HG02870 (cell line): Measurements from ENCODE around the gene ANKRD10.

Experiments used
- ATAC-seq: cut with Tn5 transposase; IDR thresholded peaks from one replicate; pipeline ENCODE4 v1.9.1; 2021; ENCODE audit warnings: mild to moderate bottlenecking, moderate library complexity; ENCODE audit not compliant: unreplicated experiment

Gene ANKRD10

GRCh38 chr13:110944968-110945927 lies 30.4 kb upstream of the ANKRD10 start:
- no peak for ATAC-seq

DNA sequence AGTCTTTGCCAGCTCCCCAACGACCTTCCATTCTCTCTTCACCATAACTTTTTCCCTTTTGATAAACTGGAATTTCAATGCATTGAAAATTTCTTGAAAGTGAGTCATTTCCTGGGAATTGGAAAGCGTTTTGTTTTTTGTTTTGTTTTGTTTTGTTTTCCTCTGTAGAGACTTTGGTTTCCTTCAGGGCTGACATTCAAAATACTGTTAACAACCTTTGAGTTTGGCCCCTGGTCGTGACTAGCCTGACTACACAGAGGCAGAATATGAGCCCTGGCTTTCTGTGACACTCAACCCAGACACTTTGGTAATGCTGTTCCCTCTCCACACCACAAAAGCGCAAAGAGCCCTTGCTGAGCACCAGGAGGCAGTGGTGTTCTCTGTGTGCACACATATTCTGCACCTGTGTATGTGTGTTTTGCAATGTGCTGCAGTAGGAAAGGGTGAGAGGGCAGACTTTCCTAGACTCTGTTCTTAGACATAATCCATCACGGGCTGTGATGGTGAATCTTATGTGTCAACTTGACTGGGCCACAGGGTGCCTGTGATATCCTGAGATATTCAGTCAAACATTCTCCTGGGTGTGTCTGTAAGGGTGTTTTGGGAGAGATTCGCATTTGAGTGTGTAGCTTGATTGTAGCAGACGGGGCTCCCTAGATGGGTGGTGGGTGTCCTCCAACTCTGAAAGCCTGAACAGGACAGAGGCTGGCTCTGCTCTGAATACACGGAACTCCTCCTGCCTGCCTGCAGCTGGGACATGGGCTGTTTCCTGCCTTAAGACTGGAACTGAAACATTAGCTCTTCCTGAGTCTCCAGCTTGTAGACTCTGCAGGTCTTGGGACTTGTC lies 29.5 kb upstream of the ANKRD10 start:
- peak; percentile 58 for ATAC-seq

DNA sequence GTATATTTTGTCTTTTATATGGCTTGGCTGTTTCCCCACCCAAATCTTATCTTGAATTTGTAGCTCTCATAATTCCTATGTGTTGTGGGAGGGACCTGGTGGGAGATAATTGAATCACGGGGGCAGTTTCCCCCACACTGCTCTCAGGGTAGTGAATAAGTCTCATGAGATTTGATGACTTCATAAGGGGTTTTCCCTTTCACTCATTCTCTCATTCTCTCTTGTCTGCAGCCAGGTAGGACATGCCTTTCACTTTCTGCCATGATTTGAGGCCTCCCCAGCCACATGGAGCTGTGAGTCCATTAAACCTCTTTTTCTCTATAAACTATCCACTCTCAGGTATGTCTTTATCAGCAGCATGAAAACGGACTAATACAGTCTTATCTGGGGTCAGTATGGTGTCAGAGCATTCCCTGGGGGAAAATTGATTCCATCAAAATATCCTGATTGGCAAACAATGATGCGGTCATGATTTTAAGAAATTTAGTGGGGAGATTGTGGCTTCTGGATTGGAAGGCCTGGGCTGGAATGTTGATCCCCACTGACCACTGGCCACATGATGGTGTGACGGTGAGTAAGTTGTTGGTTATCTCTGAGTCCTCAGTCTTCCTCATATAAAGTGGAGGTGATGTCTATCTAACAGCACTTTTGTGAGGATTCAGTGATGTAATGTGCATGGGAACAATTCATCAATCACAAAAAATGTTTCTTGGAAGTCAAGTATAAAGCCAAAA lies 27.5 kb upstream of the ANKRD10 start:
- ATAC-seq, result peak; percentile 76

- ATAC-seq, result no peak
These were observed 24.0 kb upstream of the ANKRD10 start for GRCh38 chr13:110938662-110939421.

DNA sequence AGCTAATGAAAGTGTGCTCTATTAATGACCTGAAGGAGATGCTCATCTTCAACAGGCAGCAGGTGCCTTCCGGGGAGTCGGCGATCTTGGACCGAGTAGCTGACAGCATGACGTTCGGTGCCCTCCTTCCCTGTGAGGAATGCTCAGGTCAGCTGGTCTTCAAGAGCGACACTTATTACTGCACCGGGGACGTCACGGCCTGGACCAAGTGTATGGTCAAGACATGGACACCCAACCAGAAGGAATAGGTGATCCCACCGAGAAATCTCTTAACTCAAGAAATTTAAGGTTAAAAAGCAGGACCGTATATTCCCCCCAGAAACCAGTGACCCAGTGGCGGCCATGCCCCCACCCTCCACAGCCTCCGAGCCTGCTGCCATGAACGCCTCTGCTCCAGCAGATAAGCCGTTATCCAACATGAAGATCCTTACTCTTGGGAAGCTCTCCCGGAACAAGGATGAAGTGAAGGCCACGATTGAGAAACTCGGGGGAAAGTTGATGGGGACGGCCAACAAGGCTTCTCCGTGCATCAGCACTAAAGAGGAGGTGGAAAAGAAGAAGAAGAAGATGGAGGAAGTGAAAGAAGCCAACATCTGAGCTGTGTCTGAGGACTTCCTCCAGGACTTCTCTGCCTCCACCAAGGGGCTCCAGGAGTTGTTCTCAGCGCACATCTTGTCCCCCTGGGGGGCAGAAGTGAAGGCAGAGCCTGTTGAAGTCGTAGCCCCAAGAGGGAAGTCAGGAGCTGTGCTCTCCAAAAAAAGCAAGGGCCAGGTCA lies 22.8 kb upstream of the ANKRD10 start:
- no peak for ATAC-seq

- no peak for ATAC-seq
These were observed 21.6 kb upstream of the ANKRD10 start for GRCh38 chr13:110936519-110936918.

DNA sequence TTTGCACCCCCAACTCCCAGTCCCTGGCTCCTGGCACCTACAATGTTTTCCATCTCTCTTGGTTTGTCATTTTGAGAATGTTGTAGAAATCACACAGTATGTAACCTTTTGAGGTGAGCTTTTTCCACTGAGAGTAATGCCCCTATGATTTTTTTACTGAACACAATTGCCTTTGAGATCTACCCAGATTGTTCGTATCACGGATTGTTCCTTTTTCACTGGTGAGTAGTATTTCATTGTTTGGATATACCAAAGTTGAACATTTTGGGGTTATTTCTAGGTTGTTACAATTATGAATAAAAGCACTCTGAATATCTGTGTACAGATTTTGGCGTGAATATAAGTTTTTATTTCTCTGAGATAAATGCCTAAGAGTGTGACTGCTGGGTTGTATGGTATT lies 17.7 kb upstream of the ANKRD10 start:
- no peak for ATAC-seq

DNA sequence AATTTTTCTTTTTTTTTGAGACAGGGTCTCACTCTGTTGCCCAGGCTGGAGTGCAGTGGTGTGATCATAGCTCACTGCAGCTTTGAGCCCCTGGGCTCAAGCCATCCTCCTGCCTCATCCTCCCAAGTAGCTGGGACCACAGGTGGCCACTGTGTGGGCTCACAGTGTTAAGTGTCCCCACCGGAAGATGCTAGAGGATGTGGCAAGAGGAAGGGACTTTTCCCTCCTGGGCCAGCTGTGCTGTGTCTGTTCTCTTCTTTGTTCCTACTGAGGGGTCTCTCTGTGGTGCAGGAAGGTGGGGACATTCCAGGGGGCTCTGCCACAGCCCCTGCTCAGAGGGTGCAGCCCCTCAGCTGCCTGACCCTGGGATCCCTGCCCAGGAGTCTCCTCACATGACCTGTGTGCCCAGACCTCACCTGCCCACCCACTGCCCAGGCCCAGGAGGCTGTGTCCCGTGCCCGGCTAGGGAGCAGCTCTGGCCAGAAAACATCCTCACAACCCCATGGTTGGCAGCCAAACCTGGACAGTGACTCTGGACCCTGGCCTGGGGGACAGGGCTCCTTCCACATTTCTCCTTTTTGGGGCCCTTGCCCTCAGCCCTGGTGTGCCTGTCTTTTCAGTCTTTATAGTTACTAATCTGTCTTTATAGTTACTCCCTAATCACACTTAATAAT lies 14.4 kb upstream of the ANKRD10 start:
- peak; percentile 51 for ATAC-seq

DNA sequence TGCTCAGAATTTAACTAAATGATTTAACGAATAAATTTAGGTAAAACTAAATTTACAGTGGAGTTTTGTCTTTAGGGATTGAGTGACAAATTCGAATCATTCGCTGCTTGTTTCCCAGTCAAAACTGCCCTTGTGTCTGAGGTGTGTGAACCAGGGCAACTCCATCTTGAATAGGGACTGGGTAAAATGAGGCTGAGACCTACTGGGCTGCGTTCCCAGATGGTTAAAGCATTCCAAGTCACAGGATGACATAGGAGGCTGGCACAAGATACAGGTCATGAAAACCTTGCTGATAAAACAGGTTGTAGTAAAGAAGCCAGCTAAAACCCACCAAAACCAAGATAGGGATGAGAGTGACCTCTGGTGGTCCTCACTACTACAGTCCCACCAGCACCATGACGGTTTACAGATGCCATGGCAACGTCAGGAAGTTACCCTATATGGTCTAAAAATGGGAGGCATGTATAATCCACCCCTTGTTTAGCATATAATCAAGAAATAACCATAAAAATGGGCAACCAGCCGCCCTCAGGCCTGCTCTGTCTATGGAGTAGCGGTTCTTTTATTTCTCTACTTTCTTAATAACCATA lies 10.2 kb upstream of the ANKRD10 start:
- ATAC-seq, result no peak

DNA sequence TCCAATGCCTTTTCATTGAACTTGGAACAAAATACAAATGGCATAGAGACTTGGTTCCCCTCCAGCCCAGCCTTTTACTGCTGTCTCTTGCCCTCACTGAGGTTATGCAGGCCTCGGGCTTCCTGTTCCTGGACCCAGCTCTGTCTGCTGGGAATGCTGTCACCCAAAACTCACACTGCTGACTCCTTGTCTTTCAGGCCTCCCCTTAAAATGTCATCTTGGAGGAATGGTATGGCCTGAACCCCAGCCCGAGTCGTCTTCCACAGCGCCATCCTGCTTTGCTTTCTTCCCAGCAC lies 9.7 kb upstream of the ANKRD10 start:
- ATAC-seq, result no peak

DNA sequence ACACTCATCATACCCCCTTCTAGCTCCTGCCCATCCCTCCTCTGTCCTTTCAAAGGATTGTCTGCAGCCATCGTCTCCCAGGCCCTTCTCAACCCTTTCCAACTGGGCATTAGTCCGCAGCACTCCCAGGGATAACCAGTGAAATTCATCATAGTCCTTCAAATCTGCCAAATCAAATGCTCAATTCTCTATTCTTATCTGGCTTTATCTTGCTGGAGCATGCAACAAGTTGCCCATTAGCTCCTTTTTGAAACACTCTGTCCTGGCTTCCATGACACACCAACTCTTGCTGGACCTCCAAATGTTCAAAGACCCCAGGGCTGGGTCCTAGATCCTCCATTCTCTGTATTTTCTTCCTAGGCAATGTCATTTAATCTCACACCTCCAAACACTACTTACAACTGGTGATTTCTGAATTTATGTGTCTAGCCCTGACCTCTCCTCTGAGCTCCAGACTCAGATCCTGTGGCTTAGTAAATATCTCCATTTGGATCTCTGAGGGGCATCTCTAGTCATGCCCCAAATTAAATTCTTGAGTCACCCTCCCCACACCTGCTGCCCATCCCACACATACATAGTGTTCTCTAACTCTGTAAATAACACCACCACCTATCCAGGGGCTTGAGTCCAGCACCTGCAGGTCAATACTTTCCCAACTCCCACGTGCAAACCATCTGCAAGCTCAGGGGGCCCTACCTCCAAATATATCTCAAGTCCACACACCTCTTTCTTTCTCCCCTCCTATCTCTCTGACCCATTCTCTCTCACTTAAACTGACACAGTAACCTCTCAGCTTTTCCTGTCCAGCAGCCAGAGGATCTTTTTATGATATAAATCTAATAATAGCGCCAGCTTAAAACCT lies 9.1 kb upstream of the ANKRD10 start:
- ATAC-seq, result no peak

DNA sequence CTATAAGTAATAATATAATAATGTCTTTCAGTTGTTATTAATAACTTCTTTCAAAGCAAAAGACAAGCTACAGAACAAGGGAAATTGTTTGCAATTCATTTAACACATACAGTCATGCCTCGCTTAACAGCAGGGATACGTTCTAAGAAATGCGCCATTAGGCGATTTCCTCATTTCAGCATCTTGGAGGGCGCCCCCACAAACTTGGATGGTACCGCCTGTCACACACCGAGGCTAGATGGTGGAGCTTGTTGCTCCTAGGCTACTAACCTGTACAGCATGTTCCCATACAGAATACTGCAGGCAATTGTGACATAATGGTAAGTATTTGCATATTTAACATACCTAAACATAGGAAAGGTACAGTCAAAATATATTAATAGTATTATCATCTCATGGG lies 8.2 kb upstream of the ANKRD10 start:
- no peak for ATAC-seq

DNA sequence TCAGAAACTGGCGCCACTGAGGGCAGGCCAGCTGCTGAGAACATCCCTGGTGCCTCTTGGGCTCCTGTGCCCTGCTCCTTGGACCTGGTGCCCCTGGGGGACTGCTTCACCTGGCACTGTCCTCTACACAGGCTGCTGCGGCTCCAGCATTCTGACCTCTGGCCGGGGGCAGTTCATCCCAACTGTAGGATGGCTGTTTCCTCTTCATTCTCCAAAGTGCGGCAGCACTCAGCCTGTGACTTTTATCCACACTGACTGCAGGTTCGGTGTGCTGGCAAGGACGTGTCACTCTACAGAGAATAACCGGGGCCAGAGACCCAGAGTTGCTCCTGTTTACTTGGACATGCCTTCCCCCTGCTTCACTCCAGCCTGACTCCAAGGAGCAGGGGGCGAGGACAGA lies 7.6 kb upstream of the ANKRD10 start:
- ATAC-seq, result no peak

GRCh38 chr13:110921695-110922094 lies 6.8 kb upstream of the ANKRD10 start:
- ATAC-seq, result no peak

DNA sequence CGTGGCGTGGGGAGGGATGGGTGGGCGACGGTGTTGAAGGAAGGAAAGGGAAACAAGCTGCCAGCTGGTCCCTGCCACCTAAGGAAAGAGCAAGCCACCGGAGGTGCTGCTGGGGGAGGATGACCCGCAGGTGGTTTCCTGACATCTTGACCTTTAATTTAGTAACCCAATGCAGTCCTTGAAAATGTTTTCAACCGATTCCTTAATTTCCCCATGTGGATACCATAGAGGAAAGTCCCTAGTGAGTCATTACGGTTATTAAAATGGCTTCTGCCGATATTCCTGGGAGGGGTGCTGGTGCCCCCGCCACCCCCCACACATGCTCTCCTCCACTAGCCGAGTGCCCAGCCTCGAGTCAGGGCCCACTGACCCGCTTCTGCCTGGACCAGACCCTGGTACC lies 6.3 kb upstream of the ANKRD10 start:
- ATAC-seq, result no peak

- no peak for ATAC-seq
These were observed 5.2 kb upstream of the ANKRD10 start for GRCh38 chr13:110920038-110920437.

GRCh38 chr13:110916301-110917142 lies 1.7 kb upstream of the ANKRD10 start:
- ATAC-seq, result no peak
